ENCODE data around the gene MAGED2.

GRCh38 chrX:54811301-54811885 is 3.8 kb downstream of the MAGED2 start:
- TF ChIP-seq EP300 (IDR thresholded peaks at IDR 0.05; ENCODE audit: low read depth) = no peak
- no peak for TF ChIP-seq CTCF (IDR thresholded peaks at IDR 0.05)
- TF ChIP-seq POLR2AphosphoS5 (IDR thresholded peaks at IDR 0.05) = no peak

Data from transverse colon (tissue), 4 donors.